ENCODE data around the gene CNOT6. TPM values are rescaled to one million over a fixed set of nuclear protein-coding genes. Genes with fewer than 3 reads are reported as not detected.

The CNOT6 gene
- total and polyA plus RNA-seq, 10 of the 15 experiments (the other 5 are each of a cell fraction or from before 2014, with no cell fraction given) = 3.8 to 22.1 (median 12.1) TPM

GRCh38 chr5:180467028-180467975 is 26.9 kb upstream of the CNOT6 start:
- Histone ChIP-seq H3K36me3 (ENCODE audit: control insufficient read depth in 2 of 2, insufficient read depth in 2 of 2, low read length in 1 of 2) (no peaks in the 10 kb centered on the region), H3K79me2 (ENCODE audit: control insufficient read depth, insufficient read depth, low read length) (no peaks in the 10 kb centered on the region), H3K9me3 (replicated peaks; ENCODE audit: control insufficient read depth, insufficient read depth, low read length) (no peaks in the 10 kb centered on the region), H3K4me3 (no peak overlapping the region), H3K4me2 (ENCODE audit: control insufficient read depth, insufficient read depth) (no peak overlapping the region), H3K27me3 (replicated peaks in 1 of 2; ENCODE audit: control insufficient read depth in 2 of 2, insufficient read depth in 2 of 2, low read length in 1 of 2) (no peaks in the 10 kb centered on the region), H4K20me1 (ENCODE audit: control insufficient read depth, insufficient read depth) (no peaks in the 10 kb centered on the region), H3K4me1 (ENCODE audit: control insufficient read depth, insufficient read depth, low read length) (no peaks in the 10 kb centered on the region), H2AFZ (ENCODE audit: control insufficient read depth, low read depth, low read length) (no peak overlapping the region), H3K9ac (ENCODE audit: control insufficient read depth, insufficient read depth, low read length) (no peak overlapping the region), H3K27ac (ENCODE audit: control insufficient read depth, insufficient read depth) (no peak overlapping the region)
- TF ChIP-seq E4F1 (IDR thresholded peaks at IDR 0.05; ENCODE audit: borderline replicate concordance, partially characterized antibody) (no peak), NRF1 (conservative IDR thresholded peaks at IDR 0.05; ENCODE audit: low read depth, low read length) (no peak)
- POLR2A ChIA-PET = no interaction called here
- no TSS peak for BruUV-seq (replicated peaks)
- intact Hi-C loops (cut with micrococcal nuclease; ENCODE audit: unreplicated experiment) (no loop called here), in situ Hi-C loops (cut with MboI) (no loop called here)
- ATAC-seq (no peak), DNase-seq (ENCODE audit: low read depth, low spot score) (no peak), FAIRE-seq (no peak)
- CTCF ChIA-PET = no interaction called here
- RAD21 ChIA-PET (ENCODE audit: unreplicated experiment) = interaction anchor here (1.3 kb wide), 1 partner anchor 174 kb away, joined by 3 read pairs; no protein-coding TSS in a partner anchor
- WGBS (ENCODE audit: insufficient coverage, insufficient replicate concordance, low lambda C conversion rate, missing lambda C conversion rate) = 27% methylated on average over 22 of the region's 22 CpGs
- SMC1A ChIA-PET (ENCODE audit: uncharacterized antibody, unreplicated experiment) = interaction anchor here (1.0 kb wide), 1 partner anchor 13 kb away, joined by 3 read pairs; no protein-coding TSS in a partner anchor

All from GM12878 (cell line).